ENCODE results near the gene CD24. TPM values are rescaled to one million over a fixed set of nuclear protein-coding genes. Genes with fewer than 3 reads are reported as not detected.

Gene CD24
- total RNA-seq, 1 experiment from 2014 or later: 125 TPM

GRCh38 chr6:106959985-106960384, 14.5 kb downstream of the CD24 start:
- Histone ChIP-seq H3K9ac (ENCODE audit: low read length) (no peak overlapping the region), H3K4me2 (ENCODE audit: low read length) (no peak overlapping the region), H3F3A (ENCODE audit: low read length, unreplicated experiment) (no peaks in the 10 kb centered on the region), H3K4me1 (ENCODE audit: insufficient read depth, low read length) (no peaks in the 10 kb centered on the region), H3K36me3 (ENCODE audit: low read depth, low read length) (no peaks in the 10 kb centered on the region), H3K27me3 (ENCODE audit: low read length) (no peaks in the 10 kb centered on the region), H2AFZ (ENCODE audit: low read length) (no peak overlapping the region), H3K4me3 (ENCODE audit: low read length) (no peak overlapping the region), H3K27ac (ENCODE audit: low read length) (no peak overlapping the region), H3K9me2 (replicated peaks; ENCODE audit: low read length) (no peaks in the 10 kb centered on the region), H3K9me3 (ENCODE audit: low read length) (no peaks in the 10 kb centered on the region), H3K79me2 (ENCODE audit: low read length) (no peaks in the 10 kb centered on the region), H4K20me1 (ENCODE audit: low read length) (no peaks in the 10 kb centered on the region)
- no TSS peak for BruUV-seq (replicated peaks)
- TF ChIP-seq EZH2 (IDR thresholded peaks at IDR 0.05; ENCODE audit: low read length, unreplicated experiment) (no peak), EZH2phosphoT487 (IDR thresholded peaks at IDR 0.05; ENCODE audit: borderline replicate concordance, low read length) (no peak), CTCF (conservative IDR thresholded peaks at IDR 0.05; ENCODE audit: low read depth, low read length) (no peak)
- intact Hi-C loops (cut with micrococcal nuclease): no loop called here
- ATAC-seq: no peak
- ChIA-PET CTCF (no interaction called here), POLR2A (ENCODE audit: unreplicated experiment) (no interaction called here)
- peak; percentile 19 for DNase-seq

- no peak overlapping the region for H2AFZ ChIP-seq (ENCODE audit: low read length)
- H3K9ac ChIP-seq (ENCODE audit: low read length): no peak overlapping the region
- BruUV-seq (replicated peaks): no TSS peak
- H3K4me2 ChIP-seq (ENCODE audit: low read length): no peak overlapping the region
- ATAC-seq (no peak), DNase-seq (no peak)
- no peaks in the 10 kb centered on the region for H3F3A ChIP-seq (ENCODE audit: low read length, unreplicated experiment)
- no peaks in the 10 kb centered on the region for H3K4me1 ChIP-seq (ENCODE audit: insufficient read depth, low read length)
- POLR2A ChIA-PET (ENCODE audit: unreplicated experiment): no interaction called here
- no peaks in the 10 kb centered on the region for H3K36me3 ChIP-seq (ENCODE audit: low read depth, low read length)
- CTCF ChIA-PET: interaction anchor here (0.7 kb wide), 1 partner anchor 1453 kb away, joined by 9 read pairs; no protein-coding TSS in a partner anchor
- H4K20me1 ChIP-seq (ENCODE audit: low read length): no peaks in the 10 kb centered on the region
- no peaks in the 10 kb centered on the region for H3K9me3 ChIP-seq (ENCODE audit: low read length)
- no peak for TF ChIP-seq EZH2 (IDR thresholded peaks at IDR 0.05; ENCODE audit: low read length, unreplicated experiment)
- no peak for TF ChIP-seq EZH2phosphoT487 (IDR thresholded peaks at IDR 0.05; ENCODE audit: borderline replicate concordance, low read length)
- TF ChIP-seq CTCF (conservative IDR thresholded peaks at IDR 0.05; ENCODE audit: low read depth, low read length): no peak
- no peaks in the 10 kb centered on the region for H3K27me3 ChIP-seq (ENCODE audit: low read length)
- H3K4me3 ChIP-seq (ENCODE audit: low read length): no peak overlapping the region
- no peaks in the 10 kb centered on the region for H3K9me2 ChIP-seq (replicated peaks; ENCODE audit: low read length)
- no peak overlapping the region for H3K27ac ChIP-seq (ENCODE audit: low read length)
- H3K79me2 ChIP-seq (ENCODE audit: low read length): no peaks in the 10 kb centered on the region
- intact Hi-C loops (cut with micrococcal nuclease): no loop called here
These were observed 34.7 kb downstream of the CD24 start for GRCh38 chr6:106939848-106940247.

- POLR2A ChIA-PET (ENCODE audit: unreplicated experiment): no interaction called here
- Histone ChIP-seq H3F3A (ENCODE audit: low read length, unreplicated experiment) (no peaks in the 10 kb centered on the region), H3K27ac (ENCODE audit: low read length) (no peak overlapping the region), H3K4me3 (ENCODE audit: low read length) (no peak overlapping the region), H3K4me2 (ENCODE audit: low read length) (no peak overlapping the region), H3K27me3 (ENCODE audit: low read length) (no peaks in the 10 kb centered on the region), H3K9me3 (ENCODE audit: low read length) (no peaks in the 10 kb centered on the region), H3K9me2 (replicated peaks; ENCODE audit: low read length) (no peaks in the 10 kb centered on the region), H3K36me3 (ENCODE audit: low read depth, low read length) (no peaks in the 10 kb centered on the region), H3K4me1 (ENCODE audit: insufficient read depth, low read length) (no peaks in the 10 kb centered on the region), H4K20me1 (ENCODE audit: low read length) (no peaks in the 10 kb centered on the region), H3K79me2 (ENCODE audit: low read length) (no peaks in the 10 kb centered on the region), H3K9ac (ENCODE audit: low read length) (no peak overlapping the region), H2AFZ (ENCODE audit: low read length) (no peak overlapping the region)
- TF ChIP-seq CTCF (conservative IDR thresholded peaks at IDR 0.05; ENCODE audit: low read depth, low read length): no peak
- TF ChIP-seq EZH2phosphoT487 (IDR thresholded peaks at IDR 0.05; ENCODE audit: borderline replicate concordance, low read length): no peak
- no peak for TF ChIP-seq EZH2 (IDR thresholded peaks at IDR 0.05; ENCODE audit: low read length, unreplicated experiment)
- ATAC-seq: no peak
- BruUV-seq (replicated peaks): no TSS peak
- CTCF ChIA-PET: no interaction called here
- intact Hi-C loops (cut with micrococcal nuclease): no loop called here
- no peak for DNase-seq
These were observed 35.3 kb downstream of the CD24 start for GRCh38 chr6:106939208-106939607.

All from PC-3 (cell line).